Fibroblast of peridontal ligament (primary cell): ENCODE results near the gene TCF12.

Source experiments
- DNase-seq: peaks from one replicate; pipeline ENCODE4 v3.0.0-alpha.2; 2010; ENCODE audit errors: extremely low read depth

Gene TCF12

DNA sequence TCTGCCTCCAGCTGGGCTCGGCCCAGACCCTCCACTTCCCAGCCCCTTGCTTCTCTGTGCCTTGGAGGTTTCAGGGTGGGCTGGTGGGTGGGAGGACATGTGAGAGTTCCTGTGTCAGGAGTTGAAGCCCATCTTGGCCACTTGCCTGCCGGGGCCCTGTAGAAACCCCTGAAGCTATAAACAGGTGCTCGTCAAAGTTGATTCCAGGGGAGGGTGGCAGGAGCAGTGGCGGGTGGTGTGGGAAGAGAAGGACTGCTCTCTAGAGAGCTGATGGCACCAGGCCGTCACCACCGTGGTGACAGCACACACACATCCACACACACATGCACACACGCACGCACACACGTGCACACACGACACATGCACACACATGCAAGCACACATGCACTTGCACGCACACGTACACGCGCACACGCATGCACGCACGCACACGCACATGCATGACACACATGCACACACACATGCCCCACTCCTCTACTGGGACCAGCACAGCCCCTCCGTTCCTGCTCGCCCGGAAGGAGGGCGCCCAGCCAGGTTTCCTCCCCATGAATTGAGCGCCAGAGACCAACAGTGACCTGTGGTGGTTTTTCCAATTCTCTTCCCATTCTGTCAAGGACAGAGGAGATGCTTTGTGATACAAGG, 401.6 kb downstream of the TCF12 start:
- DNase-seq: no peak

DNA sequence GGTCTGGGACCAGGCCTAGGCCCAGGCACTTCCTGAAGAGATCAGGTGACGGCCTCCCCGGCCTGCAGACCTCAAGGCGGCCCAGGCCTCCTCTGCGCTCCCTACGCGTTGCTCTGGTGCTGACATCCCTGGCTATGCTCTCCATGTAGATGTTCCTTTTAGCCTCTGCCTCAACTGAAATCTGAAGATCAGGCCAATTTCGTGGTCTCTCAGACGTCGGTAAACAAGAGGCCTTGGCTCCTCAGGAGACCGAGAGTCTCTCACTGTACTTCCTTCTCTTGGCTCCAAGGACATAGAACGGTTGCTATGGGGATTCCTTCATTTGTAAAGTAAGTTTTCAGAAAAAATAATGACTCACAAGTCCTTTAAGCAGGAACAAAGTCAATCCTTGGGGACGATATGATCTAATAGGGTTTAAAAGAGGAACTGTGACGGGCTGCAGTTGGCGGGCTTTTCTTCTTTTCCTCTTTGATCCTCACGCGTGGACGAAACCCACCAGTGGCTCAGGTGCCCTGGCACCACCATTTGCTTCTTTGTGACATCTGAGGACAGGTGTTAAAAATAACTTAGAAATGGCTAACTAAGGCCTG, 402.3 kb downstream of the TCF12 start:
- peak; percentile 88 for DNase-seq

DNA sequence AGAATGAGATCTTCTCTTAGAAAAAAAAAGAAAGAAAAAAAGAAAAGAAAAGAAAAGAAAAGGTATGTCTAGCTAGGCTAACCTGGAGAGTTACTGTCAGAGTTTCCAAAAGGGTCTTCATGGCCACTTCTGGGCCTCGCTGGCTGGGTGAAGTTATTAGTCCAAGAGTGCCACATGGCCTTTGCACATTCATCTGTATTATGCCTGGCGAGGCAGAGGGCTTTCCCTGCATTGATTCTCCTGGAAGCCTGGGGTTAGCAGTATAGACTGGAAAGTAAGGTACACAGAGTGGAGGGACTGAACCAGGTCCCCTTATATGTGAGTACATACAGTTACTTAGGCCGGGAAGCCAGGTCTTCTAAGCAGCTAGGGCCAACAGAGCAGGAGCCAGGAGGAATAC, 403.0 kb downstream of the TCF12 start:
- no peak for DNase-seq

- DNase-seq: no peak
These were observed 403.6 kb downstream of the TCF12 start for GRCh38 chr15:57321973-57322601.

DNA sequence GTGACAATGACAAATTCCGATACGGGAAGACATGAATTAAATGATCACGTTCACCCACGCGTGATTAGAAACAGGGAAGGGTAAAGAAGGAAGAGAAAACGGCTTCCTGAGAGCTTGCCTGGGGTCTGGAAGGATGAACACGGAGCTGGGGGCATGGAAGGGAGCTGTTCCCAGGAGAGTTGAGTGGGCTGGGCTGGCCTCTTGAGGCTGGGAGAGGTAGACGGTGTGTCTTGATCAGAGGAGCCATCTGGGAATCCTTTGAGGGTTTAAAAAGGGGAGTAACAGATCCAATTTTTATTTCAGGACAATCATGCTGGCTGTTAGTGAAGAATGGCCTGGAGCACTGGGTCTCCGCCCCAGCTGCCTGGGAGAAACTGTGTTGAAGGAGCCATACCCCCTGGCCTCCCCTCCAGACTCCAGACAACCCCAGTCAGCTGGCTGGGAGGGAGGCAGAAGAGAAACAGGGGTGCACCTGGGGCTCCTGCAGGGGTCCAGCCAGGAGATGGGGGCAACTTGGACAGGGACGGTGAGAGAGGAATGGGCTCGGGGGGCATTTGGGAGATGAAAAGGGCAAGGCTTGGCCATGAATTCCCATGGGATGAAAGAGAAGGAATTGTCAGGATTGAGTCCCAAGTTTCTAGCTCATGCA, 404.3 kb downstream of the TCF12 start:
- DNase-seq: no peak

- DNase-seq: no peak
These were observed 404.9 kb downstream of the TCF12 start for GRCh38 chr15:57323299-57323805.

GRCh38 chr15:57323806-57324589, 405.6 kb downstream of the TCF12 start:
- DNase-seq: peak; percentile 16

DNA sequence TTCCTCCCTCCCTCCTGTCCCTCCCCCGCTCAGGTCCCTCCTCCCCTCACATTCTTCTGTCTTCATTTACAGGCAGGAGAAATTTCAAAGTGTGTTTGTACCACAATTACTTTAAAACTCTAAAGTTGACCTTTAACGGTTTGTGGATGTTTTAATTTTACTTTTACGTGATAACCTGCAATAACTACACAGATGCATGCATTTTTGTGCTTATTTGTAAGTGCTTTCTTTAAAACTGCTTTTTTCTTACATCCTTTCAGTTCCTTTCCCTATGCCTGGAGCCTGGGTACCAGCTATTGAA, 406.1 kb downstream of the TCF12 start:
- no peak for DNase-seq

DNA sequence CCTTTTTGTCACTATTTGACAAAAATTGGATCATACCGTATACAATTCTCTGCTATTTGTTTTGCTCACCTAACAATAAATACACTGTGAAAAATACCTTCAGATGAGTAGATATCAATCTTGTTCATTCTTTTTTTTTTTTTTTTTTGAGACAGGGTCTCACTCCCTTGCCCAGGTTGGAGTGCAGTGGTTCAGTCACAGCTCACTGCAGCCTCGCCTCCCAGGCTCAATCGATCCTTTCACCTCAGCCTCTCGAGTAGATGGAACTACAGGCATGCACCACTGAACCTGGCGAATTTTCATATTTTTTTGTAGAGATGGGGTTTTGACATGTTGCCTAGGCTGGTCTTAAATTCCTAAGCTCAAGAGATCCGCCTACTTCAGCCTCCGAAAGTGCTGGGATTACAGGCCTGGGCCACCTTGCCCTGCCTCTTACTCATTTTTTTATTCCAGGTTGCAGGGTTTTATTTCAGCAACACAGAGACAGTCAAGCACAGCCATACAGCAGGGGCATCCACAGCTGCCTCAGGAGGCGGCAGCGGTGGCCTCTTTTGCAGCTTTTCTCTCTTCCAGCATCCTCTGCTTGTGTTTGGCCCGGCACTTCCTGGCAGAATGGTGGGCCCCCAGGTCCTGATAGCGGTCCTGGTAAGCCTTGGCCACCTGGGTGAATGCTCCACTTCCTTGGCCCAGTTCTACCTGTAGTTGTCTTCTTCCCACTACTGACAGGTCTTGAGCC, 406.7 kb downstream of the TCF12 start:
- DNase-seq: no peak

GRCh38 chr15:57326196-57326595, 407.8 kb downstream of the TCF12 start:
- no peak for DNase-seq

DNA sequence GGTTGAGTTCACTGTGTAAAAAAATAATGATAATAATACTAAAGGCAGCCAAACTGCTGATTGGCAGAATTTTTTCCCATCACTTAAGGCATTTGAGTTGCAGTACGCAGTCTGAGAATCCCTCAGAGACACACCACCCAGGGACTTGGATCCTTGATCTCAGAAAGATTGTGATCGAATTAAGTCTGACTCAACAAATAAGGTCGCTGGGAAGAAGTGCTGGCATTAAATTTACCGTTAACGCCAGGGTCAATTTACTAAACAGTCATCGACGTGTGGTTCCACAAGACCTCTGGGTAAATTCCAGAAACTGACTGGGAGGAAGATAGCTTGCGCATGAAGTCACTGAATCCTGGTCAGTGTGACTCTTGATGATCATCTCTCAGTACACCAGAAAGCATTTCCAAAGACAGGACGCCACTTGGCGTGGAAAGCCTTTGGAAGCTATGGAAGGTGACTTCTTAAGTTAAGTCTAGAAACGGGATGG, 409.6 kb downstream of the TCF12 start:
- peak; percentile 99 for DNase-seq

DNA sequence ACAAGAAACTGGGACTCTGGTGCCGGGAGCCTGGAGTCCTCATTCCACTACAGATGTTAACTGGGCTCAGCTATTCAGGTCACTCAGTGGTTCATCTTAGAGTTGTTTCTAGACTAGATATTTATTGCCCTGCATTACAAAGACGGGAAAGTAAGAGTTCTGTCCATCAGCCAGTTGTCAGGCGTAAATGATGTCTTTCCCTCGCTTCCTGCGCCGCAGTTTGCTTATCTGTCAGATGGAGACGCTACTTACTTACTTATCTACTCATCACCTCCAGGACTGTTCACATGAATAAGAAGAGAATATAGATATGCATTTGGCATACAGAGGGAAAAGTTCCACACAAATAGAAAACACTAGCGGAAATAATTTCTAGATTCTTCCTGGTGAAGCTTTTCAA, 410.0 kb downstream of the TCF12 start:
- DNase-seq: no peak

GRCh38 chr15:57328897-57329296, 410.5 kb downstream of the TCF12 start:
- DNase-seq: no peak

DNA sequence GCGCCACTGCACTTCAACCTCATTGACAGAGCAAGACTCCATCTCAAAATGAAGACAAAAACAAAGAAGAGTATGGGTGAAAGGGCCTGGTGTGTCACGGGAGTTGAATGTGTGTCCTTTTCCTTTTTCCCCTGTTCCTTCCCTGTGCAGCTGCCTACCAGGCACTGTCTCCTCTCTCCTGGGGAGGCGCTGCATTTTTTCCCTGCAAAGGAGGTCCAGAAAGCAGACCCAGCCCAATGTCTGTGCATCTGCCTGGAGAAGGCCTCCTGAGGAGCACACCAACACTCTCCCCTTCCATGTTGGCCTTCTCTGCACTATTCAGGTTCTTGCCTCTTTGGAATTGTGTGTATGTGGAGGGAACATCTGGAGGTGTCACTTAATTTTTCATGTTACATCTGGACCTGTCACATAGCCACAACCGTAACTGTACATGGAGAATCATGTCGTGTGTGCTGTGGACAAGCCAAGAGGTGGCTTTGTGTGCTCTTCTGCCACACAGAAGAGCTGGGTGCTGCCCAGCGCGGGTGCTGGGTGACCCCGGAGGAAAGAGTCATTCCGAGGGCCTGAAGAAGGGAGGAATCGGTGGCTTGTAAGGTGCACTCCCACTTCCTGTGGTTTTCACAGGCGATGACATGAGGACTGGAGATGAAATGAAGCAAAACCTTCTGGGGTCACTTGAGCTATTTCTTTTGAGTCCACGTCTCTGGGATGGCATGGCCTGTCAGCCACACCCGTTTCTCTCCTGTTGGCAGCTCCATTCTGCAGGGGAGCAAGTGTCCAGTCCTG, 411.3 kb downstream of the TCF12 start:
- no peak for DNase-seq

DNA sequence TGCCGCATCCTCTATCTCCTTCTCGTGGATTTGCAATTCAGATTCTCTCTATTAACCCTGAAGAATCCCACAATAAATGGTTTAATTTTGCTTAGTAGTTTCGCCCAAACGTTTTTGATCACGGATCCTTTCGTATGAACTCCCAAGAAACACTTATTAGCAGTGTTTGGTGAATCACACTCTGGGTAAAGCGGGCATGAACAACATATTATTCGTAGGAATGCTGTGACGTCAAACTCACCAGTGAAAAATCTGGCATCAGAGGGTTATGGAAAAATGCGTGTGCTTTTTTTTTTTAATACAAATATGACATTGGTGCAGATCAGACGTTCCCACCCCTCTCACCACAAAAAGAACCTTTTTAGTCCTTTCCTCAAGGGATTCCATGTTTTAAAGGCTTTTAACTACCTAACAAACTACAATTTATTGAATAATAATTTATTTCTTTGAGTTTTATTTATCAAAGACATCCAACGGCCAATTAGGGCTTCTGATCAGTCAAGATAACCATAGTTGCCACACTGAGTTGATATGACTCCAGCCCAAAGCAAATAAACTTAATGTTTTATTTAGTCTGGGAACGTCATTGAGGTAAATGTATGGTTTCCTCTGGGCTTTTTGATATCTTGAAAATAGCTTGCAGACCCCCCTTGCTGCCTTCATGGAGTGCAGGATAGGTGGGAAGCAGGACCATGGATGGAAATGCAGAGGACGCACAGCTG, 412.3 kb downstream of the TCF12 start:
- DNase-seq: peak; percentile 27

GRCh38 chr15:57332326-57332725, 413.9 kb downstream of the TCF12 start:
- DNase-seq: no peak

DNA sequence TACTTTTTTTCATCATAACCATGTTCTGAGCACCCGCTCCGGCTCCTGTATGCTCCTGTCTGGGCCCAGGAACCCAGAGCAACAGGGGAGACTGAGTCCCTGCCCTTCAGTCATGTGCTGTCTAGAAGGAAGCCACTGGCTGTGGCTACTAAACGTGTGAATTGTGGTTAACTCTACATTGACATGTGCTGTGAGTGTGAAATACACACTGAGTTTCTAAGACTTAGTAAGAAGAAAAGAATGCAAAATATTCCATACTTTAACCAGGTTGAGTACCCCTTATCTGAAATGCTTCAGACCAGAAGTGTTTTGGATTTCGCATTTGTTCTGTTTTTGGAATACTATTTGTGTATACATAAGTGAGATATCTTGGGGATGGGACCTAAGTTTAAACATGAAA, 415.0 kb downstream of the TCF12 start:
- DNase-seq: no peak

GRCh38 chr15:57334257-57334656, 415.8 kb downstream of the TCF12 start:
- no peak for DNase-seq

GRCh38 chr15:57335293-57335715, 416.9 kb downstream of the TCF12 start:
- DNase-seq: no peak

DNA sequence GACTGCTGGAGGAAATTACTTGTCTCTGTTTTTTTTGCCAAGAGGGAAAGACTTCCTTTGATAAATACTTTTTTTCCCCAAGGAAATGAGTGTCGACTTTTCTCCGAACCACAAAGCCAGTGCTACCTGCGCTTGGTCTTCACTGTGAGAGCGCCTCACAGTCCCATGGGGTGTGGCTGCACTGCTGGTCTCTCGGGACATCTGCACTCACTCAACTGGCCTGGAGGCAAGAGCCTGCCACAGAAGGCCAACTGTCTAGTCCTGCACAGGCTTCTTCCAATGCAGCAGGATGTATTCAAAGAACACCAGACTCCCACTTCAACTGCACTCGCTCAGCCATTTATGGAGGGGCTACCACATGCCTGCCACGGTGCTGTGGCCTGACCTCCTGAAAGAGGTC, 417.3 kb downstream of the TCF12 start:
- DNase-seq: no peak
